GM21528 (cell line): ENCODE data around the gene FOXO3.
"Not testable (repeated sequence)": the region's sequence is repeated elsewhere in the genome, so short reads cannot be mapped to it uniquely, and the experiment has no call there.

Experiments used
- ATAC-seq: cut with Tn5 transposase; IDR thresholded peaks from one replicate; pipeline ENCODE4 v1.9.1; 2021; ENCODE audit warnings: mild to moderate bottlenecking, moderate library complexity; ENCODE audit not compliant: unreplicated experiment, low FRiP score

FOXO3 gene

GRCh38 chr6:108555399-108556052 lies 5.2 kb upstream of the FOXO3 start:
- no peak for ATAC-seq

DNA sequence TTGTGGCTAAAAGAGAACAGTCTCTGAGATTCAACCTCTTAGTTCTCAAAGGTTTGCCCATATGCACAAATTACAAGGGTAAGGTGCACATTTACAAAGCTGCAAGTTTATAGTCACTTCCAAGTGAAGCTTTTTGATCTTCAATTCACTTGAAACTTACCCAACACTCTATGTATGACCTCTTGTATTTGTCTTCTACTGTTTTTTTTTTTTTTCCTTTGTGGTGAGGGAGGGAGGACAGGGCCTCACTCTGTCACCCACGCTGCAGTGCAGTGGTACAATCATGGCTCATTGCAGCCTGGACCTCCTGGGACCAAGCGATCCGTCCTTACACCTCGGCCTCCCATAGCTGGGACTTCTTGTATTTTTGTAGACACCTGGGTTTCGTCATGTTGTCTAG lies 4.5 kb upstream of the FOXO3 start:
- no peak for ATAC-seq

DNA sequence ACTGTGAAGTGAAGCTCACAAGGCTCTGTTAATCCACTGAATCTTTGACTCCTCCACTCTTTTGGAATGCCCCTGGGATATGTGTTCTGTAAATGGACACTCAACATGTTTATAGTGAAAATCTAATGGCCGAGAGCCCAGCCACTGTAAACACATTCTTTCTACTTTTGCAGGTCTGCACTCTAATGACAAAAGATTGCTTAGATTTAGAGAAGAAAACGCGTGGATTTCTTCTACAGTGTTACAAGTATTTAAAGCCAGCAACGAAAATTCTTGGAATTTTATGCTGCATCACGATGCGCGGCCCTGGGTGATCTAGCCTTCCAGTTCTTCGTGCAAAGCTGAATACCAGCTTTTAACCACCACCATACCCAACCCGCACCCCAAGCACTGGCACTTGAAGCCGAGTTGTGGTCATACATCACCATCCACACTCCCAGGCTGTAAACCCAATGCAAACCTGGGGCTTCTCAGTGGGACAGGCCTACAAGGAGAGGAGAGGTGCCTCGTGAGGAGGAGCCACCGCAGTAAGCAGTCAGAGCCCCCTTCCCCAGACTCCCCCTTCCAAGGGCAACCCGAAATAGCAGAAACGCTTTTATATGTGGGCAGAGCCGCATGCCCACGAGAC lies 3.7 kb upstream of the FOXO3 start:
- ATAC-seq = no peak

- ATAC-seq = peak; percentile 22
Observed at GRCh38 chr6:108557494-108558371, 3.0 kb upstream of the FOXO3 start.

GRCh38 chr6:108558372-108559096 lies 2.2 kb upstream of the FOXO3 start:
- ATAC-seq = peak; percentile 65

- ATAC-seq = peak; percentile 42
Observed at GRCh38 chr6:108559097-108559883, 1.4 kb upstream of the FOXO3 start.

DNA sequence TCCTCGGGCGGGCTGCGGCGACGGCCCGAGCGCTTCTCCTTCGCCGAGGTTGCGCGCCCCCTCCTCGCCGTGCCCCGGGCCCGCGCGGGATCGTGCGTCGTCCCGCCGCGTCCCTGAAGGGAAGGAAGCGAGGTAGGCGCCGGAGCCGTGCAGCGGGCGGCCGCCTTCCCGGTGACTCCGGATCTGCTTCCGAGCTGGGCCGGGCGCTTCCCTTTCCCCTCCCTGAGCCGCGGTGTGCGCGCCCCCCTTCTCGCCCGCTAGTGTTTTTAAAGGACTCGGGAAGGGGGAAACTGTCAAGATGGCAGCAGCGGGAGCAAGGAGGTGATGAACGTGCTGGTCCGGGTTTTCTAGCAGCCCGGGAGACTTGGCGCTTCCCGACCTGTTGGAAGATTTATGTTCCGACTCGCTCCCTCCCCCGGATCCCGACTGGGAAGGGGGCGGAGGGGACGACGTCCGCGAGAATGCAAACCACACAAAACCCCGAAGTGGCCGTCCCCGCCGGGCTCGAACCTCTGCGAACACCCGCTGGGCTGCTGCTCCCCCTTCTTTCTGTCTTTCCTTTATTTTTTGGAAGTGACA lies 744 bp upstream of the FOXO3 start:
- peak; percentile 11 for ATAC-seq

DNA sequence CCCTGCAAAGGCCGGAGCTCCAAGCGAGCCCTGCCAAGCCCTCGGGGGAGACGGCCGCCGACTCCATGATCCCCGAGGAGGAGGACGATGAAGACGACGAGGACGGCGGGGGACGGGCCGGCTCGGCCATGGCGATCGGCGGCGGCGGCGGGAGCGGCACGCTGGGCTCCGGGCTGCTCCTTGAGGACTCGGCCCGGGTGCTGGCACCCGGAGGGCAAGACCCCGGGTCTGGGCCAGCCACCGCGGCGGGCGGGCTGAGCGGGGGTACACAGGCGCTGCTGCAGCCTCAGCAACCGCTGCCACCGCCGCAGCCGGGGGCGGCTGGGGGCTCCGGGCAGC lies 561 bp downstream of the FOXO3 start:
- not testable (repeated sequence) for ATAC-seq

GRCh38 chr6:108561742-108562502 lies 1.2 kb downstream of the FOXO3 start:
- ATAC-seq = no peak

- ATAC-seq = no peak
Observed at GRCh38 chr6:108562503-108562993, 1.8 kb downstream of the FOXO3 start.

GRCh38 chr6:108563292-108563691 lies 2.6 kb downstream of the FOXO3 start:
- no peak for ATAC-seq

- no peak for ATAC-seq
Observed at GRCh38 chr6:108564178-108564577, 3.5 kb downstream of the FOXO3 start.

DNA sequence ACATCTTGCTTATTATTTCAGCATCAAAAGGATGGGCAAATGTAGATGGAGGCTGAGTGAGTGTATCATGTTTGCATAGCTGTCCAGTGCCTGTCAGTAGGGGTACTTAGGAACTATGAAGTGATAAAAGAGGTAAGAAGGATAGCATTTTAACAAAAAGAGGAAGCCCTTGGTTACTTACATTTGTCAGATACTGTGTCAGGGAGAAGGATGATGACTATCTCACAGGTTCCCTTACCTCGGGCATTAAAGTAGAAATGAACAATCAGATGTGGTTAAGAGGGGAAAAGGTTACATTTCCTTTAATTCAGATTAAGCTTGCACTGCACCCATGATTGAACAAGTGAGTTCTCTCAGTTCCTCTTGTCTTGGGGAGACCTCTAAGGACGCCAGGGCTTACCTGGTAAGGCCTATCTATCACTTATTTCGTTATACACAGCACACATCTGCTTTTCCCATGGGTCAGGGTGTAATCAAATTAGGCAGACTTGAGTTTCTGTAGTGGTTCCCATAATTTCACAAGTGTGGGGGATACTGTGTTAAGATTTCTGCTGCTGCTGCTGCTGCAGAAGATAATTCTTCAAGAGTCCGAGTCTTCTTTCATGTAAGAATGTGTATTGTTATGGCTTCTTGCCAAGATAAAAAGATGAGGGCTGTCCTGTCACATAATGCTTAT lies 4.5 kb downstream of the FOXO3 start:
- peak; percentile 81 for ATAC-seq

DNA sequence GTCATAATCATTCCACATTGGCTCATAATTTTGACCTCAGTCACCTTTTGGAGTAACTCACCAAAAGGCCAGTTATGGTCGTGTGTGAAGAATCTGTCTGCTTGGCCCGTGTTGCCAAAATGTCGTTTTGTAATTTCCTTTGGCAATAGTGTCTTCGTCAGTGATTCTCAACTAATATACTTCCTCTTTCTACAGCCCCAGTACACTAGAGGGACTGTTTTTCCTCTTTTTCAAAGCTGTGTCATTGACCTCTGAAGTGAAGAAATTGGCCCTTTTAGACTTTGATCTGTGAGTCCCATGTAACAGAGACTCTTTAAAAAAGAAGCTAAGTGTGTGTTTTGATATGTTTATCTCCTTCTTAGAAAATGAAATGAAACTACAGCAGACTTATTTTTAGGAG lies 5.2 kb downstream of the FOXO3 start:
- no peak for ATAC-seq

- no peak for ATAC-seq
Observed at GRCh38 chr6:108566406-108566805, 5.7 kb downstream of the FOXO3 start.

DNA sequence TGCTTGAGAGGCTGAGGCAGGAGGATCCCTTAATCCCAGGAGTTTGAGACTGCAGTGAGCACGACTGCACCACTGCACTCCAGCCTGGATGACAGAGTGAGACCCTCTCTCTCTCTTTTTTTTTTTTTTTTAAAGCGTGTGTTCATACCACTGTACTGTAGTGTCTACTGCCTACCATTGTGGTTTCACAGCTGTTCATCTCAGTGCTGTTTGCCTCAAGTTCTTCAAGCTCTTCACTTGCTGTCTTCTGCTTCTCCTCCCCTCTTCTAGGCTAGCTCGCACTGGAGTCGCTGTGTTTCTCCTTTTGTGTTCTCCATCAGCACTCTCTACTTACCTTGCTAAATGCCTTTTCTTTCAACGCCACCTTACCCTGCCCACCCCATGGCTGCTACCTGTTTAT lies 7.4 kb downstream of the FOXO3 start:
- no peak for ATAC-seq

- ATAC-seq = no peak
Observed at GRCh38 chr6:108568551-108569305, 8.0 kb downstream of the FOXO3 start.

GRCh38 chr6:108570517-108570916 lies 9.8 kb downstream of the FOXO3 start:
- ATAC-seq = no peak
